ENCODE results near the gene SS18L1.

The SS18L1 gene

DNA sequence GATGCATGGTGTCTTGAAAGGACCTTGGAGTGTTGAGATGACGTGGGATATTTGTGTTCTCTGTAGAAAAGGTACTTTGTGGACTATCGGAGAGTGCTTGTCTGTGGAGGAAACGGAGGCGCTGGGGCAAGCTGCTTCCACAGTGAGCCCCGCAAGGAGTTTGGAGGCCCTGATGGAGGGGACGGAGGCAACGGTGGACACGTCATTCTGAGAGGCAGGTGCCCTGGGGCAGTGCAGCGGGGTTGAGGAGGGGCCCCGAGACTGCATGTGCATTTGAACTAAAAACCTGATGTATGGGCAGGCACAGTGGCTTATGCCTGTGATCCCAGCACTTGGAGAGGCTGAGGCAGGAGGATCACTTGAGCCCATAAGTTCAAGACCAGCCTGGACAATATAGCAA is 52.2 kb downstream of the SS18L1 start:
- DNase-seq (ENCODE audit: low read depth) = no peak

DNA sequence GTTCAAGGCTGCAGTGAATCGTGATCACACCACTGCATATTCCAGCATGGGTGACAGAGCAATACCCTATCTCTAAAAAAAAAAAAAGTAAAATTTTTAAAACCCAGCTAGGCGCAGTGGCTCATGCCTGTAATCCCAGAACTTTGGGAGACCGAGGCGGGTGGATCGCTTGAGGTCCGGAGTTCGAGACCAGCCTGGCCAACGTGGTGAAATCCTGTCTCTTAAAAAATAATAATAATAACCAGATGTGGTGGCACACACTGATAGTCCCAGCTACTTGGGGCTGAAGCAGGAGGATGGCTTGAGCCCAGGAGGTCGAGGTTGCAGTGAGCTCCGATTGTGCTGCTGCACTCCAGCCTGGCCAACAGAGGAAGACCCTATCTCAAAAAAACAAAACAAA is 52.7 kb downstream of the SS18L1 start:
- no peak for DNase-seq (ENCODE audit: low read depth)

- DNase-seq (ENCODE audit: low read depth) = no peak
These were observed 53.7 kb downstream of the SS18L1 start for GRCh38 chr20:62197311-62197710.

- no peak for DNase-seq (ENCODE audit: low read depth)
These were observed 54.2 kb downstream of the SS18L1 start for GRCh38 chr20:62197801-62198200.

- no peak for DNase-seq (ENCODE audit: low read depth)
These were observed 54.9 kb downstream of the SS18L1 start for GRCh38 chr20:62198496-62198895.

DNA sequence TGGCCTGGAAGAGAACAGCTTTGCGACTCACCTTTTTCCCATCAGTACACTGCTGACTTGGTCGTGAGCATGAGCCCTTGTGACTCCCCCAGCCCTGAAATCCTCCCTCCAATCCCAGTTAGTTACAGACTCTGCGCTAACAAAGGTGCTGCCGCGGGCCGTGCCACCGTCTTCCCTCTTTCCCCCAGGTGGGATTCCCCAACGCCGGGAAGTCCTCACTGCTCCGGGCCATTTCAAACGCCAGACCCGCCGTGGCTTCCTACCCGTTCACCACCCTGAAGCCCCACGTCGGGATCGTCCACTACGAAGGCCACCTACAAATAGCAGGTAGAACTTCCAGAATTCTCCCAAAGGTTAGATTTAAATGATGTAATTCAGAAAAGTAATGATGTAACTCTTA is 55.4 kb downstream of the SS18L1 start:
- DNase-seq (ENCODE audit: low read depth) = no peak

DNA sequence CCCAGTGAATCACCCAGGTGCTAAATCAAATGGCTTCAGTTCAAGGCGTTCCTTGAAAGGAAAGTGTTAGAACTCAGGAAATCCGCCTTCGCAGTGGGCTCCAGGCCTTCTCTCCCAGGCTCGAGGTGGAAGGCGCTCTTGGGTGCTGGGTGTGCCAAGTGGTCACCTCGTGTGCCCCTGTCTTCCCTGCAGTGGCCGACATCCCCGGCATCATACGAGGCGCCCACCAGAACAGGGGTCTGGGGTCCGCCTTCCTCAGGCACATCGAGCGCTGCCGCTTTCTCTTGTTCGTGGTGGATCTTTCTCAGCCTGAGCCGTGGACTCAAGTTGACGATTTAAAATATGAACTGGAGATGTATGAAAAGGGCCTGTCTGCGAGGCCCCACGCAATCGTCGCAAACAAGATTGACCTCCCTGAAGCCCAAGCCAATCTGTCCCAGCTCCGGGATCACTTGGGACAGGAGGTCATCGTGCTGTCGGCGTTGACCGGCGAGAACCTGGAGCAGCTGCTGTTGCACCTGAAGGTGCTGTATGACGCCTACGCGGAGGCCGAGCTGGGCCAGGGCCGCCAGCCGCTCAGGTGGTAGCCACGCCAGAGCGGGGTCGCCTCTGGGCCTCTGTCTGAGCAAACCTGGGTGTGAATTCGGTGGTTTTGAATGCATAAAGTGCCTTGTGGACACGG is 57.1 kb downstream of the SS18L1 start:
- DNase-seq (ENCODE audit: low read depth) = no peak

DNA sequence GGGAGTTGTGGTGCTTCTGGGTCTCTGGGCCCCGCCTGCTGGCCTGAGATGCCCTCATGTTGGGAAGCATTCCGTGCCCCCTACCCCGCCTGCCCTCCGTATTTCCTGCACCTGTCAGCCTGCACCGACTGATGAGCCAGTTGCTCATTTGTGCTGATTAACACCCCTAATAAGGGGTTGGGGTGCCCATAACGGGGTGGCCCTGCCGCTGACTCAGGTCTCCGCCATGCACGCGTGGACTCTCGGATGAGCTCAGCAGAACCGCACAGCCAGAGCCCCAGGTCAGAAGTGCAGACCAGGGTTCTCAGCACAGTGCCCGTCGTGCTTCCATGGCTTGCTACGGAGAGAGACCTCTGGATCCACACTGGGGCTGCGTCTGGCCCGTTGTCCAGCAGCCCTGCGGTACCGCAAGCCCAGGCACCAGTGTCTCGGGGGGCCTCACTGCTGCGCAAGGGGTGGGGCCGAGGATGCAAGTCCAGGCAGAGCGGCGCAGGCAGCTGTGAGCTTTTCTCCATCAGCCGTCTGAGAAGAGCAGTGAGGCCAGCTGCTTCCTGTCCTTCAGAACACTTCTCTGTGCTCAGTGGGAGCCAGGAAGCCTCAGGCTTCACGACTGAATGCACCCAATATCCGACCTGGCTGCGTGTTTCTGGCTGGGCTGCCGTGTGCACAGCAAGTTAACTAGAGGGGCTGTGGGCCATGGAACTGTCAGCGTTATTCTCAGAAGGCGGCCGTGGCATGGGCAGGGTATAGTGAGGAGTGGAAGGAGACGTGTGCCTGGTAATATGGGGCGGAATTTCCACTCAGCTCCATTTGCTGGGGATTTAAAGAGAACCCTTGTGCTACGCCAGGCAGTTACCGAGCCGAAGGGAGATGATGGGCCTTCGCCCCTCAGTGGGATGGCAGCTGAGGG is 57.9 kb downstream of the SS18L1 start:
- DNase-seq (ENCODE audit: low read depth) = no peak

- DNase-seq (ENCODE audit: low read depth) = no peak
These were observed 58.5 kb downstream of the SS18L1 start for GRCh38 chr20:62202083-62202395.

- DNase-seq (ENCODE audit: low read depth) = no peak
These were observed 59.3 kb downstream of the SS18L1 start for GRCh38 chr20:62202676-62203377.

GRCh38 chr20:62203378-62204030 is 59.9 kb downstream of the SS18L1 start:
- DNase-seq (ENCODE audit: low read depth) = no peak

DNA sequence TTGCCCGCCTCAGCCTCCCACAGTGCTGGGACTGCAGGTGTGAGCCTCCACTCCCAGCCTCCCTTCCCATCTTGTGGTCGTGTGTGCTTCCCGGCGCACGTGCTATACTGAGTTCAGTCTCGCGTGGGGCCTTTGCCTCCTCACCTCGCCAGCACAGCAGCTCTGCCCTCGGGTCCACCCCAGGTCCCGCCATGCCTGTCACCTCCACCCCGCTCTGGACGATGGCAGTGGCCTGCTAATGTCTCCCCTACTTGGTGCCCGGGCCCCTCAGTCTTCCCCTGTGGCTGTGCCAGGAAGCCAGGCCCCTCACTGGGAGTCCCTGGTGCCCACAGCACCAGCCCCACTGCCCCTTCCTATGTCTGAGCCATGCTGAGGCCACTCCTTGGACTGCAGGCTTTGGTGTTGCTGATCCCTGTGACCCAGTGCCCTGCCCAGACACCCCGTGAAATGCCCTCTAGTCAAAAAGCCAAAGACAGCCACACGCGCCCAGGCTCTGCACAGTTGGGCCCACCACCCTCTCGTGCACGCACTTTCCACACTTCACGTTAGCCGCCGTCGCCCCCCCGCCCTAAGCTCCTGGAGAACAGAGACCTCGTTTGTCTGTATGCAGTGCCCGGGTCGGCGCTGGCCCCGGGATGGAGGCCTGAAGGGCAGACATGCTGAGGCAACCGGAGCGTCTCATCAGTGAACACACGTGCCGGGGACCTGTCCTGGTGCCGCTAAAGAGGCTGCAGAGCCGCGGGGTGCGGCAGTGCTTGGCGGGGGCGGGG is 62.2 kb downstream of the SS18L1 start:
- no peak for DNase-seq (ENCODE audit: low read depth)

DNA sequence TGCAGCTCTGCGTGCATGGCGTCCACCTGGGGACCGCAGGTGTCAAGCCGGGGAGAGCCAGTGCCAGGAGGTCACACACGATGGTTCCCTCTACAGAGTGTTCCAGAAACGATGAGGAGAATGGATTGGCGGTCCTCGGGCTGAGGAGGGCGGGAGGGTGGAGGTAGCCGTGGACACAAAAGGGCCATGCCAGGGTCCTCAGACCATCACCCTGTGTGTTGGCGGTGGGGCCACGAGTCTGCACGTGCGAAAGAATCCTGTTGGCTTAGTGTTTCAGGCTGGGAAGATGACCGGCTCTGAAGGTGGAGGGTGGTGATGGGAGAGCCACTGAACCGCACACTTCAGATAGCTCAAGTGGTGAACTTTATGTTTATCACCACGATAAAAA is 62.8 kb downstream of the SS18L1 start:
- DNase-seq (ENCODE audit: low read depth) = no peak

- no peak for DNase-seq (ENCODE audit: low read depth)
These were observed 64.7 kb downstream of the SS18L1 start for GRCh38 chr20:62208061-62208794.

DNA sequence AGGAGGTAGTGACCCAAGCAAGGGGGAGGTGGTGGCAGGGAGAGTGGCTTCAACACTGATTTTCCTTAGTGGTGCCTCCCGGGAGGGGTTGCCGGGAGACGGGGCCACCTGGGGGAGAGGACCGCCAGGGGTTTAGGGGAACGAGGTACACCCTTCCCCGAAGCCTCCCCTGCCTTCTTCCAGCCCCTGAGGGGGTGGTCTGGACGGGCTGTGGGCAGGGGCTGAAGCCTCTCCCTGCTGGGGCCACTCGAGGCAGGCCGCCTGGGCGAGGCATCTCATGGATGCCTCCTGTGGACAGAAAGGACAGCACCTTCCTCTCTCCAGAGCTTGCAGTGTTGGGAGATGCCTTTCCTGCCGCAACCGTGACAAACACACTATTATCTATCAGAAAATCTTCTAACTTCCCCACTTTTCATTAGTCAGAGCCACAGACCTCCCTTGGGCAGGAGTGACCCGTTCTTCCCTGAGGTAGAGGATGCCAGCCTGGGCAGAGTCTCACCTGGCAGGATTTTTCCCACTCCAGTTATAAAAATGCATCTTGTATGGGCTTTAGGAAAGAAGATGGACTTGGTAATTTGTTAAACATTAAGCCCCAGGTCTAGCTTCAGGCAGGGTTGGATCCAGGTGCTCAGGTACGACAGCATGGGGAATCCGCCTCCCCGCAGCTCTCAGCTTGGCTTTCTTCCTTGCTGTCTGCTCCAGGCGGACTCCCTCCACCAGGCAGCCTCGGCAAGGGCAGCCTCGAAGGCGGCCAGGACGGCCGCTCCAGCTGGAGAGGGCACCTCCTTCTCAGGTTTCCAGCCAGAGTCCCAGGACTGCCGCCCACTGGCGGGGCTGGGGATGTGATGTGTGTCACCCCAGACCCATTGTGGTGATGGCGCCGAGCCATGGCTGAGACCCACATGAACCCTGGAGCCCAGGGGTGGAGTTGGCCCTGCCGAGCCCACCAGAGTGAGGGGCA is 65.5 kb downstream of the SS18L1 start:
- DNase-seq (ENCODE audit: low read depth) = no peak

- no peak for DNase-seq (ENCODE audit: low read depth)
These were observed 66.4 kb downstream of the SS18L1 start for GRCh38 chr20:62209850-62210495.

GRCh38 chr20:62210496-62210855 is 66.9 kb downstream of the SS18L1 start:
- no peak for DNase-seq (ENCODE audit: low read depth)

- DNase-seq (ENCODE audit: low read depth) = no peak
These were observed 67.6 kb downstream of the SS18L1 start for GRCh38 chr20:62211216-62211615.

DNA sequence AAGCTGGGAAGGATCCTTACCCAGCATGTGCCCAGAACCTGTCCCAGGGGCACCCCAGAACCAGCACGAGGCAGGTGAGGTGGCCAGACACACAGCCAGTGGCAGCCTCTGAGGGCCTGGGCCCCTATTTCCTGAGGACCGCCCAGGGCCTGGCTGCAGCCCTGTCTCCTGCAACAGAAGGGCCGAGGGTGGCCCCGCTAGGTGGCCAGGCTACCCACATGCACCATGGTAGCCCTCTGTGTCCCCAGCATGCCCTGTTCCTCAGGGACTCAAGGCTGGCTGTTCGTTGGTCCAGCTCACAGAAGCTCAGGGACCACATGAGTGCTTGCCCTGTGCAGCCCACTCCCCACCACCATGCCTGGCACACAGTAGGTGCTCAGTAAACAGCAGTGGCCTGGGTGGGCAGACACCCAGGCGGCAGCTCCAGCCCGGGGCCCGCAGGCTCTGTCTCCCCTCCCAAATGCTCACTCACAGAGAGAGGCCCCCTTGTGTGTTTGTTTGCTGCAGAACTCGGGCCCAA is 68.3 kb downstream of the SS18L1 start:
- DNase-seq (ENCODE audit: low read depth) = no peak
